NCI-H1930 (cell line): ENCODE measurements around the gene NNMT.

Source experiments
- DNase-seq, 2 experiments: peaks; one replicate each; lab custom pipeline; 2025; lab: John Stamatoyannopoulos, UW

The NNMT gene

DNA sequence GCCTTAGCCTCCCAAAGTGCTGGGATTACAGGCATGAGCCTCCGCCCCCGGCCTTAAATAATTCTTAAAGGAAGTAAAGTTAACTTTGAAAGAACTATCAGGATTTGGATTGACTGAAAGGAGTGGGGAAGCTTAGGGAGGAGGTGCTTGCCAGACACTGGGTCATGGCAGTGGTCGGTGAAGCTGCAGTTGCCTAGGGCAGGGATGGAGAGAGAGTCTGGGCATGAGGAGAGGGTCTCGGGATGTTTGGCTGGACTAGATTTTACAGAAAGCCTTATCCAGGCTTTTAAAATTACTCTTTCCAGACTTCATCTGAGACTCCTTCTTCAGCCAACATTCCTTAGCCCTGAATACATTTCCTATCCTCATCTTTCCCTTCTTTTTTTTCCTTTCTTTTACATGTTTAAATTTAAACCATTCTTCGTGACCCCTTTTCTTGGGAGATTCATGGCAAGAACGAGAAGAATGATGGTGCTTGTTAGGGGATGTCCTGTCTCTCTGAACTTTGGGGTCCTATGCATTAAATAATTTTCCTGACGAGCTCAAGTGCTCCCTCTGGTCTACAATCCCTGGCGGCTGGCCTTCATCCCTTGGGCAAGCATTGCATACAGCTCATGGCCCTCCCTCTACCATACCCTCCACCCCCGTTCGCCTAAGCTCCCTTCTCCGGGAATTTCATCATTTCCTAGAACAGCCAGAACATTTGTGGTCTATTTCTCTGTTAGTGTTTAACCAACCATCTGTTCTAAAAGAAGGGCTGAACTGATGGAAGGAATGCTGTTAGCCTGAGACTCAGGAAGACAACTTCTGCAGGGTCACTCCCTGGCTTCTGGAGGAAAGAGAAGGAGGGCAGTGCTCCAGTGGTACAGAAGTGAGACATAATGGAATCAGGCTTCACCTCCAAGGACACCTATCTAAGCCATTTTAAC, at the start of gene NNMT:
TSS of gene NNMT (plus strand) at position 724 of the 929 bp plus-strand sequence. CDS start at position 882, 158 bp downstream.
- no peak for DNase-seq

DNA sequence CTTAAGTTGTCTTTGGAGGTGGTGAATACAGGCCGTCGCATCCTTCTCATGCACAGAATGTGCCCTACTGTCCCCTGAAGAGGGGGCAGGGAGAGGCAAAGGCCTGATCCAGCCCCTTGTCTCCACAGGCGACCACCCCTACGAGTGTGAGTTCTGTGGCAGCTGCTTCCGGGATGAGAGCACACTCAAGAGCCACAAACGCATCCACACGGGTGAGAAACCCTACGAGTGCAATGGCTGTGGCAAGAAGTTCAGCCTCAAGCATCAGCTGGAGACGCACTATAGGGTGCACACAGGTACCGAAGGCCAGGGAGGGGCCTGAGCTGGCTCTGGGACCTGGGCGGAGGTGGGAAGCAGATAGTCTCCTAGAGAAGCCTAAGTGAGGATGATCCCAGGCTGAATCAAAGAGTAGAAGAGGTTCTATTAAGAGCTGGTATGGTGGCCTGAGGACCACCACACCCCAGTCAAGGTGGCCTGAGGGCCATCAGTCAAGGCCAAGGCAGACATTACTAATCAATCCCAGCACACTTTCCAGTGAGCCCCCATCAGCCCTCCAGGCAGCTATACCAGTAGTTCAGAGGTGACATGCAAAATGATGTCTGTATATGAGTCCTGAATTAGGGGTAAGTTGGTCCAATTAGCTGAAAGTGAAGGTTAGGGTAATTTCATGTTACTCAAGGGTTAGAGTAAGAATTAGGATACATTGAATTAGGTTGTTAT, 49.0 kb upstream of the NNMT start:
- no peak for DNase-seq

DNA sequence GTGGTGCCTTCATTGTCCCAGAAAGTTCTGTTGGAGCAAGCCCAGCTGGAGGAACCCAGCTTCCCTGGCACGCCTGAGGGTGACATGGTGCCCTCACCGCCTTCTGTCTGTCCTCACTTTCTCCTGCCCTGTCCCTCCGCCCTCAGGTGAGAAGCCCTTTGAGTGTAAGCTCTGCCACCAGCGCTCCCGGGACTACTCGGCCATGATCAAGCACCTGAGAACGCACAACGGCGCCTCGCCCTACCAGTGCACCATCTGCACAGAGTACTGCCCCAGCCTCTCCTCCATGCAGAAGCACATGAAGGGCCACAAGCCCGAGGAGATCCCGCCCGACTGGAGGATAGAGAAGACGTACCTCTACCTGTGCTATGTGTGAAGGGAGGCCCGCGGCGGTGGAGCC, 46.0 kb upstream of the NNMT start:
- DNase-seq: no peak

GRCh38 chr11:114250993-114251814, 45.0 kb upstream of the NNMT start:
- no peak for DNase-seq

DNA sequence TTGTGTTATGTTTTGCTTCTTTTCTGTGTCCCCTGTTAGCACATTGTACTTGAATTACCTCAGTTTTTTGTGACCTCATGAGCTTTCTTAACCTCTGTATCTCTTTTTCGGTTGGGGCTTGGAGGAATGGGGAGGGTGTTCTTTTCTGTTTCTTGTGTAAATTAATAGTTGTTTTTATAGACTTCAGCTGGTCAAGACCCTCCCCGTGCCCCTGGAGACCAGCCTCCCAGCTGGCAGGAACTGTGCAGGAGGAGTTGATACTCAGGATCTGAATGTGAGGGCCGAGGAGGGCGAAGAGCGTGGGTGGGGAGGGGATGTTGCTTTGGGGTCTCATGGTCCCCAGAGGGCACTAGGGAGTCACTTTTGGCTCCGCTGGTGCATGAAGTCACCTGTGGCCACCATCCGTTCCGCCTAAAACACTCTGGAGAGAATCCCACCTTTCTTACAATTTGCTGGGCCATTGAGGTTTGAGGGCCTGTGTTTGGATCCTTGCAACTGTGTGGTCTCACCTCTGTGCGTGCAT, 44.3 kb upstream of the NNMT start:
- no peak for DNase-seq

GRCh38 chr11:114252767-114253166, 43.4 kb upstream of the NNMT start:
- no peak for DNase-seq

GRCh38 chr11:114253771-114254170, 42.4 kb upstream of the NNMT start:
- no peak for DNase-seq

DNA sequence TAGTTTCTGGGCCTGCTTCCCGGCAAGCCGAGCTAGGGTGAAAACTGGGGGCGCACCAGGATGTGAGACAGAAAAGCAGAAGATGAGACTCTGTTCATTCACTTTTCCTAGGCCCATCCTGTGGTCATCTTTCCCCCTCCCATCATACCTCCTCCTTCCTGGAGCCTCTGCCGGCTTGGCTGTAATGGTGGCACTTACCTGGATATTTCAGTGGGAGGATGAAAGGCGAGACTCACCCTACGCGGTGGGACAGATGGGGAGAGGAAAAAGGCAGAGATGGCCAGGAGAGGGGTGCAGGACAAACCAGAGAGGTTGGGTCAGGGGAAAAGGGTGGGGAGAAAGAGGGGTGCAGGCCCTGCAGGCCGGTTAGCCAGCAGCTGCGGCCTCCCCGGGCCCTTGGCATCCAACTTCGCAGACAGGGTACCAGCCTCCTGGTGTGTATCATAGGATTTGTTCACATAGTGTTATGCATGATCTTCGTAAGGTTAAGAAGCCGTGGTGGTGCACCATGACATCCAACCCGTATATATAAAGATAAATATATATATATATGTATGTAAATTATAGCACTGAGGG, 41.5 kb upstream of the NNMT start:
- DNase-seq: no peak

DNA sequence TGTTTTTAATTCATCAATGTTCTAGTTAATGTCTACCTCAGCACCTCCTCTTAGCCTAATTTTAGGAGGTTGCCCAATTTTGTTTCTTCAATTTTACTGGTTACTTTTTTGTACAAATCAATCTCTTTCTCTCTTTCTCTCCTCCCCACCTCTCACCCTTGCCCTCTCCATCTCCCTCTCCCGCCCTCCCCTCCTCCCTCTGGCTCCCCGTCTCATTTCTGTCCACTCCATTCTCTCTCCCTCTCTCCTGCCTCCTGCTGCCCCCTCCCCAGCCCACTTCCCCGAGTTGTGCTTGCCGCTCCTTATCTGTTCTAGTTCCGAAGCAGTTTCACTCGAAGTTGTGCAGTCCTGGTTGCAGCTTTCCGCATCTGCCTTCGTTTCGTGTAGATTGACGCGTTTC, 40.9 kb upstream of the NNMT start:
- no peak for DNase-seq

DNA sequence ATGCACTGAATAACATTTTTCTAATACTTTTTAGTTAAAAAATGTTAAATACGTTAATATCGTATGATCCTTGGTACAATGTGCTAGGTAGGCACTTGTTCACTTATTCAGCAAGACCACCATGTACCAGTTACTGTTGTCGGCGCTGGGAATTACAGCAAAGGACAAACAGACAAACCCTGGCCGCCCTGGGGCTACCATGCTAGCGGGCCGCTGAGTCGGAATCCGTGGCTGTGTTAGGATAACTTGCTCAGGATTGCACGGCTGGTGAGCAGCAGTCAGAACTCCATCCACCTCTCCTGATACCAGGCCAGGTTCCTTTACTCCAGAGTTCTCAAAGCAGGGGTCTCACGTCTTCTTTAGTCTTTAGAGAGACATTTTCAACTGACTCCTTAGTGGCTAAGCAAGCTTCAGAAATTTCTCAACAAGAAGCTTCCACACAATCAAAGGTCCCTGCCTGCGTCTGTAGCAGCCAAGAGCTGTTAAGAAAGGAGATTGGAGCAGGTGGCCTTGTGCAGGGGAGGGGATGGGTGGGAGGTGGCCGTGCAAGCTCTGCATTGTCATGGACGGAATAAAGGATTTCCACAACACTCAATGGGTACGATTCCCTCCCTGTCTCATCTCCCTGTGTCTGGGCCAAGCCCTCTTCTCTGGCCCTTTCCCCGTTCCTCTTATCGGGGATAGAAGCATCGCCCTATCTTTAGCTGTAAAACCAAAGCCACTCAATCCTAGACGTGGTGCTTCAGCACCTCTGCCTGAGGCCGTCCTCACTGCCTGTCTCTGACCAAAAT, 39.8 kb upstream of the NNMT start:
- DNase-seq: no peak

DNA sequence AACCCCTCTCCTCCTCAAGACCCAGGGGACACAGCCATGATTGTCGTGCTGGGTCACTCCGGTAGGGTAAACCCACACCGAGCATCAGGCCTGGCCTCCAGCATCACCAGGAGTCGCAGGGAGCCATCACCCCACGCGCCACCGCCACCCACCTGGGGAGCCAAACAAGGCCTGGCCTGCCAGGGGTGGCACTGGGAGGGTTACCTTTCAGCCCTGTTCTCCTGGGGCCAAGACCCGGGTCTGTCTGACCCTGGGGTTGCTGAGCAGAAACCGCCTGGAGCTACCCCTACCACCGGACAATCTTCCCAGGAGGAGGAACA, 39.3 kb upstream of the NNMT start:
- no peak for DNase-seq

GRCh38 chr11:114257621-114258558, 38.3 kb upstream of the NNMT start:
- DNase-seq: no peak

GRCh38 chr11:114258696-114259095, 37.5 kb upstream of the NNMT start:
- DNase-seq: no peak

GRCh38 chr11:114259124-114259526, 37.1 kb upstream of the NNMT start:
- no peak for DNase-seq

GRCh38 chr11:114259551-114259983, 36.6 kb upstream of the NNMT start:
- DNase-seq: no peak

GRCh38 chr11:114260077-114260476, 36.1 kb upstream of the NNMT start:
- no peak for DNase-seq

DNA sequence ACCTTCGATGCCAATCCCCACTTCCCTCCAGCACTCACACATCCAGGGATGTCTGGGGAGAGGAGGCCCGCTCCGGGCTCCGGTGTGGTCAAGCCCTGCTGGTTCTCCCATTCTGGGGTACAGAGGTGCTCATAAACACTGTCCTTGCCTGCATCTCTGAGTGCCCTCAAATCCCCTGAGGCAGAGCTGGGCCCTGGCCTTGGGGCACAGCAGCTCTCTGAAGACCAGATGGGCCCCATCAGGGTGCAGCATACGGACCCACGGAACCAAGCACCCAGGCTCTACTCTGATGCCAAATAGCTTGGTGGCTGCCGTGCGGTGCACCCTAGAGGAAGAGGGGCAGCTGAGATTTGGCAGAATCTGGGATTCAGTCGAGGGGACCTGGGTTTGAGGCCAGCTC, 35.7 kb upstream of the NNMT start:
- no peak for DNase-seq

DNA sequence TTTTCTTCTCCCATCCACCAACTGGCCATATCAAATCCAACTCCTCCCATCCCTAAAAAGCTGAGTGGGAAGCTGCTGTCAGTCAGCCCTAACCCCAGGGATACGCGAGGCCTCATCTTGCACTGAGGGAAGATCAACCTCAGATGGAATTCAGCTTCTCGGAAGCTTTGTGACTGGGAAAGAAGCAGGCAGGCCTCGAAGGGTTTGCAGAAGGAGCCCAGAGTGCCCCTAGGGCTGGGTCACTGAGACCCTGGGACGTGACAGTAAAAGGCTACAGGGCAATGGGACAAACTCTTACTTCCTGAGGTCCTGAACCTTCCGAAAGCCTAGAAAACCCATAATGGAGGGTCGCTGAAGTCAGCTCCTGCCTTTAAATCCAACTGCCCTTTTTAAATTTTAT, 34.4 kb upstream of the NNMT start:
- no peak for DNase-seq

DNA sequence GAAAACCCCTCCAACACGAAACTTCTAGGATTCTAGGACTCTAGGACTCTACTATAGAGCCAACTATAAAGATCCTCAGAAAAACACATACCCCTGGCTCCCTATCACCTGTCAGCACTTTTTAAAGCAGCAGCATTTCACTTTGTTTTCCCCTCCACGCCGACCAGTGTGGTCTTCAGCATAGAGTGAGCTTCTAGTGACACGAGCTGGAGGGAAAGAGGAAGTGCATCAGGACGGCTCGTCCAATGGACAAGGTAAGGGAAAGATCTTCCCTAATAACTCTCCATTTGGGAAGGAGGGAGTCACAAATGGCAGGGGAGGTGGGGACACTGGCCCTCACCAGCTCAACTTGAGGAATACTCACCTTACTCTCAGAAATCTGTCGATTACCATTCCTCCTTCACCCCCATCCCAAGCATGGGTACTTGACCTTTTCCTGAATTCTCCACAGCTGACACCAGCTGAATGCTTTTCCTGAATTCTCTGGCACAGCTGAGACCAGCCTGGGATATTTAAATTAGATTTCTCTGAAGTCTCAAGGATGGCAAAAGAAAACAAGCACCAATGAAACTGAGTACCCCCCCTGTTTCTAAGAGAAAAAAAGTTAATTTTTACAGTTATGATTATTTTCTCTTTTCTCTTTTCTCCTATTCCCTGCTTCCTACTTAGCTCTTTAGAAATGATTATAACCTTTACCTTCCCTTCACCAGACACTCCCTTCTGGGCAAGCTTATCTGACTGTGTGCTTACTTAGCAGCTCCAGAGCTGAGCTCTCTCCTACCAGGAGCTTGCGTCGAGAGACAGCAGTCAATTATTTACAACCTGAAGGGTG, 33.3 kb upstream of the NNMT start:
- DNase-seq: peak in 1 of 2 experiments; percentile 23
